Kidney (tissue), 14 donors: ENCODE measurements around the gene WNK2. TPM values are rescaled to one million over a fixed set of nuclear protein-coding genes. Genes with fewer than 3 reads are reported as not detected.

ENCODE experiments used
- DNase-seq, 5 donors: peaks; one replicate each; pipeline ENCODE4 v3.0.0-alpha.2; 2013 to 2020
- FAIRE-seq: peaks from 2 replicates; lab custom pipeline; 2012; peaks lifted over from hg19 to GRCh38; lab: Jason Lieb, UNC
- H3K27ac ChIP-seq, 2 donors: one replicate each; pipeline ENCODE4 v1.7.0; 2013; ENCODE audit warnings: low read depth in 2 of 2, low read length in 2 of 2, inconsistent platforms in 1 of 2
- H3K27me3 ChIP-seq: one replicate; pipeline ENCODE4 v1.7.1; 2013; ENCODE audit warnings: low read length, inconsistent platforms; ENCODE audit not compliant: control insufficient read depth, insufficient read depth
- H3K36me3 ChIP-seq, 3 donors: one replicate each; pipeline versions ENCODE4 v1.7.0 to v1.7.1; 2013; ENCODE audit warnings: low read length in 3 of 3, control low read depth in 1 of 3, inconsistent platforms in 1 of 3; ENCODE audit not compliant: insufficient read depth in 3 of 3, control insufficient read depth in 2 of 3
- H3K4me1 ChIP-seq, 3 donors: one replicate each; pipeline versions ENCODE4 v1.7.0 to v1.7.1; 2013; ENCODE audit warnings: low read length in 3 of 3, inconsistent platforms in 1 of 3, low read depth in 1 of 3; ENCODE audit not compliant: control insufficient read depth in 2 of 3, insufficient read depth in 2 of 3
- H3K4me3 ChIP-seq, 3 donors: one replicate each; pipeline versions ENCODE4 v1.7.0 to v1.8.1; 2013; ENCODE audit warnings: low read length in 3 of 3, control low read depth in 1 of 3, inconsistent platforms in 1 of 3
- H3K9ac ChIP-seq, 3 donors: one replicate each; pipeline versions ENCODE4 v1.7.0 to v1.7.1; 2013; ENCODE audit warnings: low read length in 3 of 3, control low read depth in 1 of 3, inconsistent platforms in 1 of 3
- H3K9me3 ChIP-seq, 3 donors: one replicate each; pipeline versions ENCODE4 v1.7.0 to v1.7.1; 2013; ENCODE audit warnings: low read length in 3 of 3, control low read depth in 1 of 3, inconsistent platforms in 1 of 3; ENCODE audit not compliant: control insufficient read depth in 2 of 3, insufficient read depth in 1 of 3
- CTCF ChIP-seq: IDR thresholded peaks from 3 replicates; pipeline ENCODE4 v1.5.1; 2012; ENCODE audit warnings: mild to moderate bottlenecking, moderate library complexity, borderline replicate concordance; ENCODE audit not compliant: insufficient read depth; ENCODE audit errors: extremely low read depth
- intact Hi-C: fragments of 100-400 bp; cut with DNase I; formaldehyde crosslinking; loops from one replicate; pipeline ENCODE4 v1.11.1; 2022
- polyA plus RNA-seq: library from polyadenylated mRNA; stranded (reverse); fragments of 350-450 nt; fragmentation: Illumina TruSeq; extraction: RNeasy Lipid Tissue Mini Kit (QIAGEN cat#74804); gene quantifications from one replicate; pipeline ENCODE4 v1.2.3, GENCODE V29; 2014; ENCODE audit warnings: low read depth, low replicate concordance; ENCODE audit not compliant: insufficient read depth
- total RNA-seq: library from RNA; stranded (reverse); fragmentation: NEBNext Ultra II Directional; extraction: Animal tissue kit (Norgen Biotek cat#: 25700); gene quantifications from one replicate; pipeline ENCODE4 v1.2.1, GENCODE V29; 2021
- donor health status: control.
- donor health status: control.
- donor health status: control.
- donor health status: control.
- donor health status: control.
- donor health status: DM: yes; HTN: yes; CAD: no.
- donor health status: Normal renal cell carcinoma (clear cell type).

The WNK2 gene
- total and polyA plus RNA-seq, 2 donors from 2014 or later = 1.5 to 4.8 TPM

GRCh38 chr9:93308676-93309075 lies 124.7 kb downstream of the WNK2 start:
- TF ChIP-seq CTCF = no peak
- no peak for FAIRE-seq
- Histone ChIP-seq H3K4me1 (no peaks in the 10 kb centered on the region), H3K36me3 (no peaks in the 10 kb centered on the region), H3K4me3 (no peak overlapping the region), H3K9ac (no peak overlapping the region), H3K27me3 (no peaks in the 10 kb centered on the region), H3K27ac (no peak overlapping the region), H3K9me3 (no peaks in the 10 kb centered on the region)
- DNase-seq = peak in 1 of 5 donors; percentile 57
- intact Hi-C loops = loop anchor here (10.0 kb wide), 1 partner anchor 134 kb away; no protein-coding TSS in a partner anchor

GRCh38 chr9:93309889-93310425 lies 126.0 kb downstream of the WNK2 start:
- Histone ChIP-seq H3K4me1 (no peaks in the 10 kb centered on the region), H3K4me3 (no peak overlapping the region), H3K9ac (no peak overlapping the region), H3K27ac (no peak overlapping the region), H3K36me3 (no peaks in the 10 kb centered on the region), H3K9me3 (no peaks in the 10 kb centered on the region), H3K27me3 (no peaks in the 10 kb centered on the region)
- intact Hi-C loops = loop anchor here (10.0 kb wide), 1 partner anchor 135 kb away; no protein-coding TSS in a partner anchor
- no peak for DNase-seq
- TF ChIP-seq CTCF = no peak
- no peak for FAIRE-seq

DNA sequence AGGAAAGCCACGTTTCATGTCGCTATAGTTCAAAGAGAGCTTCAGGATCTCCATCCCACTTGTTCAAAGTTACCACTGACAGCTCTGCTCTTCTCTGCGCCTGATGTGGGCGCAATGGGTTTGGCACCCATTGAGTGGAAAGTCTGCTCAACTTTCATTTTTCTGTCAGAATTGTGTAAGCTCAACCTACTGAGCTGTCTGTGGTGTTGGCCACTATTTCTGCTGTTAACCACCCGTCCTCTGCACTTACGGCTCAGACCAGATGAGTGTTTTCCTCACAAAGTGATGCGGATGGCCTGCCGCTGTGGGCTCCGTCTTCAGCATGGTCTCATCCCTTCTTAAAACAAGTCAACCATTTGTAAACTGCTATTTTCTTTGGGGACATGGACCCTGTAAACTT lies 131.2 kb downstream of the WNK2 start:
- Histone ChIP-seq H3K9me3 (no peaks in the 10 kb centered on the region), H3K27me3 (no peaks in the 10 kb centered on the region), H3K4me1 (no peaks in the 10 kb centered on the region), H3K9ac (no peak overlapping the region), H3K36me3 (no peaks in the 10 kb centered on the region), H3K4me3 (no peak overlapping the region), H3K27ac (no peak overlapping the region)
- TF ChIP-seq CTCF = no peak
- intact Hi-C loops = no loop called here
- FAIRE-seq (no peak), DNase-seq (no peak)

- no peak overlapping the region for H3K9ac ChIP-seq
- H3K4me3 ChIP-seq = no peak overlapping the region
- FAIRE-seq = no peak
- no peaks in the 10 kb centered on the region for H3K9me3 ChIP-seq
- no peak for DNase-seq
- no peak for TF ChIP-seq CTCF
- H3K27me3 ChIP-seq = no peaks in the 10 kb centered on the region
- no peaks in the 10 kb centered on the region for H3K4me1 ChIP-seq
- H3K36me3 ChIP-seq = no peaks in the 10 kb centered on the region
- H3K27ac ChIP-seq = no peak overlapping the region
- intact Hi-C loops = no loop called here
These were observed 132.0 kb downstream of the WNK2 start for GRCh38 chr9:93315960-93316359.
